ENCODE measurements around the gene SHOX.

GRCh38 chrX:581066-581465 is 49.5 kb upstream of the SHOX start:
- TF ChIP-seq CTCF (IDR thresholded peaks at IDR 0.05) (no peak), POLR2A (IDR thresholded peaks at IDR 0.05; ENCODE audit: low read length) (no peak), BHLHE40 (IDR thresholded peaks at IDR 0.05; ENCODE audit: low read depth, low read length) (no peak), EHF (CRISPR knock-in tag; IDR thresholded peaks at IDR 0.05) (no peak), FOXS1 (CRISPR knock-in tag; IDR thresholded peaks at IDR 0.05) (no peak)
- TF ChIP-seq, protein P1, sequence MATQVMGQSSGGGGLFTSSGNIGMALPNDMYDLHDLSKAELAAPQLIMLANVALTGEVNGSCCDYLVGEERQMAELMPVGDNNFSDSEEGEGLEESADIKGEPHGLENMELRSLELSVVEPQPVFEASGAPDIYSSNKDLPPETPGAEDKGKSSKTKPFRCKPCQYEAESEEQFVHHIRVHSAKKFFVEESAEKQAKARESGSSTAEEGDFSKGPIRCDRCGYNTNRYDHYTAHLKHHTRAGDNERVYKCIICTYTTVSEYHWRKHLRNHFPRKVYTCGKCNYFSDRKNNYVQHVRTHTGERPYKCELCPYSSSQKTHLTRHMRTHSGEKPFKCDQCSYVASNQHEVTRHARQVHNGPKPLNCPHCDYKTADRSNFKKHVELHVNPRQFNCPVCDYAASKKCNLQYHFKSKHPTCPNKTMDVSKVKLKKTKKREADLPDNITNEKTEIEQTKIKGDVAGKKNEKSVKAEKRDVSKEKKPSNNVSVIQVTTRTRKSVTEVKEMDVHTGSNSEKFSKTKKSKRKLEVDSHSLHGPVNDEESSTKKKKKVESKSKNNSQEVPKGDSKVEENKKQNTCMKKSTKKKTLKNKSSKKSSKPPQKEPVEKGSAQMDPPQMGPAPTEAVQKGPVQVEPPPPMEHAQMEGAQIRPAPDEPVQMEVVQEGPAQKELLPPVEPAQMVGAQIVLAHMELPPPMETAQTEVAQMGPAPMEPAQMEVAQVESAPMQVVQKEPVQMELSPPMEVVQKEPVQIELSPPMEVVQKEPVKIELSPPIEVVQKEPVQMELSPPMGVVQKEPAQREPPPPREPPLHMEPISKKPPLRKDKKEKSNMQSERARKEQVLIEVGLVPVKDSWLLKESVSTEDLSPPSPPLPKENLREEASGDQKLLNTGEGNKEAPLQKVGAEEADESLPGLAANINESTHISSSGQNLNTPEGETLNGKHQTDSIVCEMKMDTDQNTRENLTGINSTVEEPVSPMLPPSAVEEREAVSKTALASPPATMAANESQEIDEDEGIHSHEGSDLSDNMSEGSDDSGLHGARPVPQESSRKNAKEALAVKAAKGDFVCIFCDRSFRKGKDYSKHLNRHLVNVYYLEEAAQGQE (IDR thresholded peaks at IDR 0.05) = no peak
